ENCODE results near the gene ASPG.

ASPG gene

DNA sequence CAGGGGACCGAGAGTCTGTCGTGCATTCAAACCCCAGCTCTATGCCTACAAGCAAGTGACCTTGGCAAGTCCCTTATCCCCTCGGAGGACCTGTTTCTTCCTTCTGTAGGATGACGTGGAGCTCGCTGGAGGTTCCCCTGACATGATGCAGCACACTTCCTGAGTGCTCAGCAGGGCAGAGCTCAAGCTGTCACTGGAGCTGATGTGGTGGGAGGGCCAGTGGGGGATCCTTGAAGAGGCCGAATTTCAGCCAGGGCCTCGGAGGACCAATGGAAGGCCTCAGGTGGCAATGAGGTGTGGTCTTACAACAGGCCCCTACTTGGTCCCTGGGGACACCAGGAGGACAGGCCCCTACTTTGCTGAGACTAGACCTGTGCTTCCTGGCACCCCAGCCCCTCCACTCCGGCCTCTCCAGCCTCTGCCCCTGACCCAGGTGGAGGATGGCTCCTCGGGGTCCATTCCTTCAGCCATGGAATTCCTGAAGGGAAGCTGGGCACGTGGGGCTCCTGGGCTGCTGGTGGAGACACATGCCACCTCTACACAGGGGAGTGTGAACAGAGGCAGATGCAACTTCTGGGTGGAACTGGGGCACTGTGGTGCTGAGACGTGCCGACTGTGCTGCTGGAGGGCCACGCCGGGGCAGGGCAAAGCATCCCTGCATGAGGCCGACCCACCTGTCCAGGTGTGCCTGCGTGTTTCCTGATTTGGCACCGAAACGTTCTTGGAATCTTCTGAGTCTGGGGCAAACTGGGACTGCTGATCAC, 34.2 kb downstream of the ASPG start:
- Histone ChIP-seq H2AFZ (ENCODE audit: low read depth, low read length, severe bottlenecking) (no peak overlapping the region), H3K9me2 (replicated peaks; ENCODE audit: insufficient read depth, low read length) (no peaks in the 10 kb centered on the region), H3K9me3 (ENCODE audit: insufficient read depth, low read length) (no peaks in the 10 kb centered on the region), H3K27ac (ENCODE audit: low read depth, low read length) (no peak overlapping the region), H3K79me2 (ENCODE audit: insufficient read depth, low read length) (no peaks in the 10 kb centered on the region), H3K4me3 (ENCODE audit: insufficient read depth, low read length, poor library complexity, severe bottlenecking) (no peak overlapping the region), H3K4me2 (ENCODE audit: low read depth, low read length, poor library complexity, severe bottlenecking) (no peak overlapping the region), H3K27me3 (ENCODE audit: low read length) (no peaks in the 10 kb centered on the region), H3K36me3 (ENCODE audit: low read length) (no peaks in the 10 kb centered on the region), H3F3A (ENCODE audit: insufficient read depth) (no peaks in the 10 kb centered on the region), H3K9ac (ENCODE audit: low read length) (no peak overlapping the region), H4K20me1 (ENCODE audit: low read depth, low read length) (no peaks in the 10 kb centered on the region)
- TF ChIP-seq, protein P1, sequence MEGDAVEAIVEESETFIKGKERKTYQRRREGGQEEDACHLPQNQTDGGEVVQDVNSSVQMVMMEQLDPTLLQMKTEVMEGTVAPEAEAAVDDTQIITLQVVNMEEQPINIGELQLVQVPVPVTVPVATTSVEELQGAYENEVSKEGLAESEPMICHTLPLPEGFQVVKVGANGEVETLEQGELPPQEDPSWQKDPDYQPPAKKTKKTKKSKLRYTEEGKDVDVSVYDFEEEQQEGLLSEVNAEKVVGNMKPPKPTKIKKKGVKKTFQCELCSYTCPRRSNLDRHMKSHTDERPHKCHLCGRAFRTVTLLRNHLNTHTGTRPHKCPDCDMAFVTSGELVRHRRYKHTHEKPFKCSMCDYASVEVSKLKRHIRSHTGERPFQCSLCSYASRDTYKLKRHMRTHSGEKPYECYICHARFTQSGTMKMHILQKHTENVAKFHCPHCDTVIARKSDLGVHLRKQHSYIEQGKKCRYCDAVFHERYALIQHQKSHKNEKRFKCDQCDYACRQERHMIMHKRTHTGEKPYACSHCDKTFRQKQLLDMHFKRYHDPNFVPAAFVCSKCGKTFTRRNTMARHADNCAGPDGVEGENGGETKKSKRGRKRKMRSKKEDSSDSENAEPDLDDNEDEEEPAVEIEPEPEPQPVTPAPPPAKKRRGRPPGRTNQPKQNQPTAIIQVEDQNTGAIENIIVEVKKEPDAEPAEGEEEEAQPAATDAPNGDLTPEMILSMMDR (IDR thresholded peaks at IDR 0.05; ENCODE audit: insufficient read depth, low read length, poor library complexity, severe bottlenecking), result no peak
- no peak for TF ChIP-seq EZH2phosphoT487 (conservative IDR thresholded peaks at IDR 0.05; ENCODE audit: low read length)

DNA sequence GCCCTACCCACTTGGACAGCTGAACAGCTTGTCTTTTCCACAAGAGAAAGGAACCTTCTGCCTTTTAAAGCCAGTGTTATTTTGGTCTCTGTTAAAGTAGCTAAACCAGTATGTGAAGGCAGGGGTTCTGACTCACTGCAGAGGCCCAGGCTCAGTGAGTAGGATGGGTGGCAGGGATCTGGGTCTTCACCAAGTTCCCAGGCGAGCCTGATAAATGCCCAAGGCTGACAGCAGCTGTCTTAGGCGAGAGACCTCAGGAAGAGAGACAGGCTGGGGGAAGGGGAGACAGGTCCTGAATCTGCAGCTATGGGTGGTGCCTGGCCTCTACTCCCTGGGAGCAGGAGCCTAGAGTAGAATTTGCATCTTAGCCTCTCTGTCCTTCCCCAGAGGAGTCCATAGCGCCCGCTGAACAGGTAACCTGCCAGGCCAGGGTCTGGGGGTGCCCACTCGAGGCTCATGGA, 34.8 kb downstream of the ASPG start:
- TF ChIP-seq EZH2phosphoT487 (conservative IDR thresholded peaks at IDR 0.05; ENCODE audit: low read length), result no peak
- TF ChIP-seq, protein P1 (IDR thresholded peaks at IDR 0.05; ENCODE audit: insufficient read depth, low read length, poor library complexity, severe bottlenecking), result no peak

DNA sequence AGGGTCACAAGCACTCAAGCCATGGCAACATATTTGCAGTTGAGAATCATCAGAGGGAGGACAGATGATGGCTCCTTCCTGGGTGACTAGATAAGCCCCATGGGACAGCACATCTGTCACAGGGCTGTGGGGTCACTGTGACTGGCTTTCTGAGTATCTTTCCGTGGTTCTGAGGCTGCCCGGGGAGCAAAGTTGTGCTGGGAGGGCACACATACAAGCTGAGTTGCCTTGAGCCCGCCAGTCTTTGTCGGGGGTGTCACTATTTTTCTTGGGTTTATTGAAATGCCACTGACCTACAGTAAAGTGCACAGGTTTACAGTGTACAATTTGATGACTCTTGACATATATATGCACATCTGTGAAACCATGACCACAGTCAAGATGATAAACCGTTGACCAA, 35.6 kb downstream of the ASPG start:
- no peak overlapping the region for H3K4me2 ChIP-seq (ENCODE audit: low read depth, low read length, poor library complexity, severe bottlenecking)
- no peaks in the 10 kb centered on the region for H3K79me2 ChIP-seq (ENCODE audit: insufficient read depth, low read length)
- H4K20me1 ChIP-seq (ENCODE audit: low read depth, low read length), result no peaks in the 10 kb centered on the region

More for the DNA sequence above, 34.8 kb downstream of the ASPG start:
- Histone ChIP-seq H2AFZ (ENCODE audit: low read depth, low read length, severe bottlenecking) (no peak overlapping the region), H3K27me3 (ENCODE audit: low read length) (no peaks in the 10 kb centered on the region), H3K36me3 (ENCODE audit: low read length) (no peaks in the 10 kb centered on the region), H3K9me3 (ENCODE audit: insufficient read depth, low read length) (no peaks in the 10 kb centered on the region), H4K20me1 (ENCODE audit: low read depth, low read length) (no peaks in the 10 kb centered on the region), H3K27ac (ENCODE audit: low read depth, low read length) (no peak overlapping the region), H3F3A (ENCODE audit: insufficient read depth) (no peaks in the 10 kb centered on the region), H3K4me3 (ENCODE audit: insufficient read depth, low read length, poor library complexity, severe bottlenecking) (no peak overlapping the region), H3K79me2 (ENCODE audit: insufficient read depth, low read length) (no peaks in the 10 kb centered on the region), H3K9ac (ENCODE audit: low read length) (no peak overlapping the region), H3K4me2 (ENCODE audit: low read depth, low read length, poor library complexity, severe bottlenecking) (no peak overlapping the region), H3K9me2 (replicated peaks; ENCODE audit: insufficient read depth, low read length) (no peaks in the 10 kb centered on the region)

More for the DNA sequence above, 35.6 kb downstream of the ASPG start:
- H3K27ac ChIP-seq (ENCODE audit: low read depth, low read length), result no peak overlapping the region
- no peak overlapping the region for H3K4me3 ChIP-seq (ENCODE audit: insufficient read depth, low read length, poor library complexity, severe bottlenecking)
- no peak overlapping the region for H3K9ac ChIP-seq (ENCODE audit: low read length)
- 0 out of 2 replicates have a peak, but pooled peaks cover 3% of the 10 kb centered on the region for H3K9me3 ChIP-seq (ENCODE audit: insufficient read depth, low read length)
- H3F3A ChIP-seq (ENCODE audit: insufficient read depth), result no peaks in the 10 kb centered on the region
- no peaks in the 10 kb centered on the region for H3K27me3 ChIP-seq (ENCODE audit: low read length)
- H2AFZ ChIP-seq (ENCODE audit: low read depth, low read length, severe bottlenecking), result no peak overlapping the region
- H3K9me2 ChIP-seq (replicated peaks; ENCODE audit: insufficient read depth, low read length), result no peaks in the 10 kb centered on the region
- no peak for TF ChIP-seq EZH2phosphoT487 (conservative IDR thresholded peaks at IDR 0.05; ENCODE audit: low read length)
- TF ChIP-seq, protein P1 (IDR thresholded peaks at IDR 0.05; ENCODE audit: insufficient read depth, low read length, poor library complexity, severe bottlenecking), result no peak
- no peaks in the 10 kb centered on the region for H3K36me3 ChIP-seq (ENCODE audit: low read length)
